Fibroblast of lung (primary cell): ENCODE data around the gene PPP1R1B.

ENCODE experiments used
- CTCF ChIP-seq, 2 donors: IDR thresholded peaks in 1 of 2; conservative IDR thresholded peaks in 1 of 2; 1 replicate in 1 of 2; 2 replicates in 1 of 2; pipeline ENCODE4 v1.5.1; 2011 to 2012; ENCODE audit warnings: low read length in 2 of 2, control low read depth in 1 of 2, inconsistent platforms in 1 of 2, low read depth in 1 of 2, mild to moderate bottlenecking in 1 of 2
- EZH2 ChIP-seq: IDR thresholded peaks from 2 replicates; pipeline ENCODE4 v1.5.1; 2012; ENCODE audit warnings: low read length, control low read depth, mild to moderate bottlenecking; ENCODE audit errors: missing control alignments

GRCh38 chr17:39635614-39636176 lies 8.9 kb downstream of the PPP1R1B start:
- no peak for TF ChIP-seq CTCF (conservative IDR thresholded peaks at IDR 0.05 in 1 of 2, IDR thresholded peaks at IDR 0.05 in 1 of 2; ENCODE audit: low read depth in 1 of 2, low read length in 2 of 2)
- no peak for TF ChIP-seq EZH2
